ENCODE results near the gene STXBP6.

The STXBP6 gene

GRCh38 chr14:25017562-25017961 lies 32.4 kb downstream of the STXBP6 start (continued):
- TF ChIP-seq ZNF48 (tag by site-specific recombination; IDR thresholded peaks at IDR 0.05): no peak
- no peak for TF ChIP-seq ZNF585B (tag by site-specific recombination; IDR thresholded peaks at IDR 0.05)
- peak; percentile 45; the same call in 1 of the 2 replicates for TF ChIP-seq ZNF18 (tag by site-specific recombination; IDR thresholded peaks at IDR 0.05)
- peak; percentile 72 for TF ChIP-seq OSR2 (tag by site-specific recombination; IDR thresholded peaks at IDR 0.05)
- no peak for TF ChIP-seq ZNF404 (tag by site-specific recombination; IDR thresholded peaks at IDR 0.05)
- no peak for TF ChIP-seq ZNF501 (tag by site-specific recombination; IDR thresholded peaks at IDR 0.05)
- TF ChIP-seq PRDM6 (tag by site-specific recombination; IDR thresholded peaks at IDR 0.05): peak; percentile 25; the same call in 1 of the 2 replicates
- TF ChIP-seq ZSCAN4 (tag by site-specific recombination; IDR thresholded peaks at IDR 0.05): no peak
- peak; percentile 83 for TF ChIP-seq ZIC2 (tag by site-specific recombination; IDR thresholded peaks at IDR 0.05)
- TF ChIP-seq ZNF623 (tag by site-specific recombination; IDR thresholded peaks at IDR 0.05): no peak
- peak; percentile 13; the same call in 1 of the 2 replicates for TF ChIP-seq GLIS1 (tag by site-specific recombination; IDR thresholded peaks at IDR 0.05)
- no peak for TF ChIP-seq REPIN1 (tag by site-specific recombination; IDR thresholded peaks at IDR 0.05; ENCODE audit: low read depth)
- TF ChIP-seq, protein P1, sequence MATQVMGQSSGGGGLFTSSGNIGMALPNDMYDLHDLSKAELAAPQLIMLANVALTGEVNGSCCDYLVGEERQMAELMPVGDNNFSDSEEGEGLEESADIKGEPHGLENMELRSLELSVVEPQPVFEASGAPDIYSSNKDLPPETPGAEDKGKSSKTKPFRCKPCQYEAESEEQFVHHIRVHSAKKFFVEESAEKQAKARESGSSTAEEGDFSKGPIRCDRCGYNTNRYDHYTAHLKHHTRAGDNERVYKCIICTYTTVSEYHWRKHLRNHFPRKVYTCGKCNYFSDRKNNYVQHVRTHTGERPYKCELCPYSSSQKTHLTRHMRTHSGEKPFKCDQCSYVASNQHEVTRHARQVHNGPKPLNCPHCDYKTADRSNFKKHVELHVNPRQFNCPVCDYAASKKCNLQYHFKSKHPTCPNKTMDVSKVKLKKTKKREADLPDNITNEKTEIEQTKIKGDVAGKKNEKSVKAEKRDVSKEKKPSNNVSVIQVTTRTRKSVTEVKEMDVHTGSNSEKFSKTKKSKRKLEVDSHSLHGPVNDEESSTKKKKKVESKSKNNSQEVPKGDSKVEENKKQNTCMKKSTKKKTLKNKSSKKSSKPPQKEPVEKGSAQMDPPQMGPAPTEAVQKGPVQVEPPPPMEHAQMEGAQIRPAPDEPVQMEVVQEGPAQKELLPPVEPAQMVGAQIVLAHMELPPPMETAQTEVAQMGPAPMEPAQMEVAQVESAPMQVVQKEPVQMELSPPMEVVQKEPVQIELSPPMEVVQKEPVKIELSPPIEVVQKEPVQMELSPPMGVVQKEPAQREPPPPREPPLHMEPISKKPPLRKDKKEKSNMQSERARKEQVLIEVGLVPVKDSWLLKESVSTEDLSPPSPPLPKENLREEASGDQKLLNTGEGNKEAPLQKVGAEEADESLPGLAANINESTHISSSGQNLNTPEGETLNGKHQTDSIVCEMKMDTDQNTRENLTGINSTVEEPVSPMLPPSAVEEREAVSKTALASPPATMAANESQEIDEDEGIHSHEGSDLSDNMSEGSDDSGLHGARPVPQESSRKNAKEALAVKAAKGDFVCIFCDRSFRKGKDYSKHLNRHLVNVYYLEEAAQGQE (tag by site-specific recombination; IDR thresholded peaks at IDR 0.05): no peak
- TF ChIP-seq TRIM28 (IDR thresholded peaks at IDR 0.05; ENCODE audit: borderline replicate concordance, low read length): 0 out of 2 replicates have a peak, but pooled peaks have one; percentile 15
- no peak for TF ChIP-seq ZNF335 (tag by site-specific recombination; conservative IDR thresholded peaks at IDR 0.05)
- TF ChIP-seq ZNF580 (tag by site-specific recombination; IDR thresholded peaks at IDR 0.05): no peak

GRCh38 chr14:25015761-25016160 lies 34.2 kb downstream of the STXBP6 start:
- ChIA-PET CTCF (interaction anchor here (0.6 to 0.8 kb wide), 4 partner anchors 42 to 274 kb away, joined by 3 to 4 read pairs (median 3); no protein-coding TSS in a partner anchor), POLR2A (no interaction called here)
- Histone ChIP-seq H3K4me3 (ENCODE audit: low read depth, low read length) (no peak overlapping the region), H3K27ac (ENCODE audit: extremely low read depth, low read depth, low read length) (no peak overlapping the region), H3K4me1 (ENCODE audit: control insufficient read depth, insufficient read depth, low read length) (peaks cover 6% of the 10 kb centered on the region), H3K9me3 (ENCODE audit: control insufficient read depth, insufficient read depth, low read depth, low read length) (no peaks in the 10 kb centered on the region), H3K36me3 (ENCODE audit: control insufficient read depth in 2 of 2, insufficient read depth in 1 of 2, low read length in 2 of 2) (no peaks in the 10 kb centered on the region)
- no peak for TF ChIP-seq ZNF426 (tag by site-specific recombination; IDR thresholded peaks at IDR 0.05)
- no peak for TF ChIP-seq YY2 (tag by site-specific recombination; IDR thresholded peaks at IDR 0.05)
- TF ChIP-seq CTCF (tag by site-specific recombination; IDR thresholded peaks at IDR 0.05): no peak
- no peak for TF ChIP-seq ZNF837 (tag by site-specific recombination; IDR thresholded peaks at IDR 0.05)
- no peak for TF ChIP-seq ZNF175 (tag by site-specific recombination; IDR thresholded peaks at IDR 0.05)
- no peak for TF ChIP-seq ZNF2 (tag by site-specific recombination; IDR thresholded peaks at IDR 0.05)
- no peak for TF ChIP-seq ZNF629 (tag by site-specific recombination; IDR thresholded peaks at IDR 0.05)
- TF ChIP-seq ZNF423 (tag by site-specific recombination; IDR thresholded peaks at IDR 0.05): no peak
- TF ChIP-seq, protein P2, sequence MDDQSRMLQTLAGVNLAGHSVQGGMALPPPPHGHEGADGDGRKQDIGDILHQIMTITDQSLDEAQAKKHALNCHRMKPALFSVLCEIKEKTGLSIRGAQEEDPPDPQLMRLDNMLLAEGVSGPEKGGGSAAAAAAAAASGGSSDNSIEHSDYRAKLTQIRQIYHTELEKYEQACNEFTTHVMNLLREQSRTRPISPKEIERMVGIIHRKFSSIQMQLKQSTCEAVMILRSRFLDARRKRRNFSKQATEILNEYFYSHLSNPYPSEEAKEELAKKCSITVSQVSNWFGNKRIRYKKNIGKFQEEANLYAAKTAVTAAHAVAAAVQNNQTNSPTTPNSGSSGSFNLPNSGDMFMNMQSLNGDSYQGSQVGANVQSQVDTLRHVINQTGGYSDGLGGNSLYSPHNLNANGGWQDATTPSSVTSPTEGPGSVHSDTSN (CRISPR knock-in tag; IDR thresholded peaks at IDR 0.05): no peak
- no peak for TF ChIP-seq EGR2 (tag by site-specific recombination; IDR thresholded peaks at IDR 0.05; ENCODE audit: low read depth)

Measured in HEK293 (cell line).